PC-9 (cell line): Measurements from ENCODE around the gene PRR19. TPM values are rescaled to one million over a fixed set of nuclear protein-coding genes. Genes with fewer than 3 reads are reported as not detected.

ENCODE experiments used
- Bru-seq: library from RNA; stranded (reverse); fragments of 400-500 nt; gene quantifications from one replicate; lab custom pipeline; 2021; lab: Mats Ljungman, UMichigan
- BruChase-seq, 2 experiments: library from RNA; stranded (reverse); fragments of 400-500 nt; gene quantifications; one replicate each; lab custom pipeline; 2021; lab: Mats Ljungman, UMichigan
- BruUV-seq: library from RNA; stranded (reverse); fragments of 400-500 nt; replicated peaks from 2 replicates; lab custom pipeline; 2021; lab: Mats Ljungman, UMichigan
- CTCF ChIA-PET: fragments of 300-600 bp; sonication (Branson Sonifier 250); formaldehyde crosslinking; loops from one replicate; lab custom pipeline; 2022; ENCODE audit warnings: antibody characterized with exemption; lab: Charles Lee
- POLR2A ChIA-PET: fragments of 300-600 bp; sonication (Branson Sonifier 250); formaldehyde crosslinking; loops from one replicate; lab custom pipeline; 2022; ENCODE audit warnings: antibody characterized with exemption; ENCODE audit not compliant: unreplicated experiment; lab: Charles Lee
- DNase-seq, 2 experiments: peaks; one replicate each; pipeline versions ENCODE4 v3.0.0 to v3.0.0-alpha.2; 2015 to 2022; ENCODE audit warnings: mixed read lengths in 1 of 2
- H2AFZ ChIP-seq: fragments of 200-600 bp; sonication (generic); 2 replicates; pipeline ENCODE4 v1.8.1; 2017; ENCODE audit warnings: antibody characterized with exemption
- H3F3A ChIP-seq: fragments of 200-600 bp; sonication (generic); 2 replicates; pipeline ENCODE4 v1.8.1; 2017; ENCODE audit warnings: antibody characterized with exemption, mild to moderate bottlenecking, low read depth; ENCODE audit not compliant: insufficient read depth
- H3K27ac ChIP-seq: fragments of 200-600 bp; sonication (generic); 2 replicates; pipeline ENCODE4 v1.6.1; 2016; ENCODE audit warnings: mixed run types
- H3K27me3 ChIP-seq: fragments of 200-600 bp; sonication (generic); 2 replicates; pipeline ENCODE4 v1.6.1; 2016; ENCODE audit warnings: low read depth, mixed run types; ENCODE audit not compliant: insufficient read depth
- H3K36me3 ChIP-seq: fragments of 200-600 bp; sonication (generic); 2 replicates; pipeline ENCODE4 v1.6.1; 2016; ENCODE audit warnings: low read depth, mixed run types
- H3K4me1 ChIP-seq: fragments of 200-600 bp; sonication (generic); replicated peaks from 2 replicates; pipeline ENCODE4 v1.6.1; 2016; ENCODE audit warnings: mixed run types; ENCODE audit not compliant: insufficient read depth
- H3K4me2 ChIP-seq: fragments of 200-600 bp; sonication (generic); 2 replicates; pipeline ENCODE4 v1.6.1; 2017; ENCODE audit warnings: mixed run types
- H3K4me3 ChIP-seq: fragments of 200-600 bp; sonication (generic); 2 replicates; pipeline ENCODE4 v1.6.1; 2016; ENCODE audit warnings: mixed run types
- H3K79me2 ChIP-seq: fragments of 200-600 bp; sonication (generic); 2 replicates; pipeline ENCODE4 v1.6.1; 2017; ENCODE audit warnings: low read depth, mixed run types
- H3K9me2 ChIP-seq: fragments of 200-600 bp; sonication (generic); 2 replicates; pipeline ENCODE4 v1.8.1; 2017; ENCODE audit warnings: mild to moderate bottlenecking; ENCODE audit not compliant: insufficient read depth
- H3K9me3 ChIP-seq: fragments of 200-600 bp; sonication (generic); 2 replicates; pipeline ENCODE4 v1.8.1; 2016; ENCODE audit warnings: low read depth; ENCODE audit not compliant: insufficient read depth
- H4K20me1 ChIP-seq: fragments of 200-600 bp; sonication (generic); 2 replicates; pipeline ENCODE4 v1.8.1; 2017; ENCODE audit not compliant: insufficient read depth
- CTCF ChIP-seq: fragments of 200-600 bp; sonication (generic); conservative IDR thresholded peaks from 2 replicates; pipeline ENCODE4 v1.6.1; 2017; ENCODE audit warnings: mixed run types, antibody characterized with exemption, mild to moderate bottlenecking, moderate library complexity
- EZH2 ChIP-seq: fragments of 200-600 bp; sonication (generic); IDR thresholded peaks from 2 replicates; pipeline ENCODE4 v1.8.0; 2017; ENCODE audit warnings: antibody characterized with exemption, low read depth
- intact Hi-C: fragments of 100-400 bp; cut with micrococcal nuclease; formaldehyde crosslinking; loops from one replicate; pipeline ENCODE4 v1.10.0; 2022; ENCODE audit not compliant: unreplicated experiment
- long read RNA-seq: library from polyadenylated mRNA; stranded (forward); transcript quantifications from one replicate; pipeline ENCODE4 v2.0.0, GENCODE V29; 2022
- total RNA-seq: library from RNA; stranded (reverse); gene quantifications from 2 replicates; pipeline ENCODE4 v1.2.3, GENCODE V29; 2021

PRR19 gene, protein sequence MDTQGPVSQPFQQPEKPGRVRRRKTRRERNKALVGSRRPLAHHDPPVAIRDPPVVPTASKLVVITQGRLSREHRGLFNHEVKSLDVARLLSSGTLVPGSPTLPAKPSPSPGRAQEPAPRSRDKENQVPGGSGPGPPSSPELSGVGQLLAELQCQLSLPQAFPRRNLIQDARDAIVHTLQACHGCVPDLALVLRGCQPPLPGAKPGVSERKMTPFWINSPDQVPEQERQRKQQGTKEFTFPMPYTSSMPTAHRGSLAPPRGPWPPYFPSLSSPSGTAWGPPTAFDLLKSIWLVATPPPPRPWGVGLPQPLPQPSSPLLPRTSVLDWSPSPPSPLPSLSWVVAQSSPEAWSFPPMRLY
- total RNA-seq, result 0.85 and 1.1 TPM in 2 replicates
- percentile 22 among the genes with signal in this experiment for Bru-seq, nascent RNA
- BruChase-seq, experiment 1, labeled RNA remaining after a 2-hour chase, result percentile 20 among the genes with signal in this experiment
- BruChase-seq, experiment 2, labeled RNA remaining after a 6-hour chase, result percentile 37 among the genes with signal in this experiment
- long read RNA-seq, partial matches to known transcripts, result 0 of 5 reads
- long read RNA-seq, other reads (novel, unspliced or antisense), result 1 of 5 reads

GRCh38 chr19:42301646-42302203 is at the start of gene PRR19:
PRR19 (plus strand) TSS chr19:42302132; CDS start chr19:42309585, 7,453 bp downstream.
- TF ChIP-seq CTCF (no peak), EZH2 (no peak)
- POLR2A ChIA-PET, result interaction anchor here (0.6 kb wide), 1 partner anchor 61 kb away, joined by 7 read pairs; no protein-coding TSS in a partner anchor
- Histone ChIP-seq H3K79me2 (peaks cover 12% of the 10 kb centered on the region), H3K4me1 (peaks cover 7% of the 10 kb centered on the region; the same call in 1 of the 2 replicates), H3K9me3 (no peaks in the 10 kb centered on the region), H3K27ac (no peak within 1 kb of the TSS), H2AFZ (peak within 1 kb of the TSS; percentile 94), H3F3A (peaks cover 5% of the 10 kb centered on the region; the same call in 1 of the 2 replicates), H3K4me2 (peak within 1 kb of the TSS; percentile 92), H3K27me3 (no peaks in the 10 kb centered on the region), H3K4me3 (peak within 1 kb of the TSS; percentile 78), H3K9me2 (no peaks in the 10 kb centered on the region), H4K20me1 (no peaks in the 10 kb centered on the region), H3K36me3 (no peaks in the 10 kb centered on the region)
- TSS peak; percentile 54 for BruUV-seq
- CTCF ChIA-PET, result interaction anchor here (0.7 kb wide), 1 partner anchor 140 kb away, joined by 3 read pairs; no protein-coding TSS in a partner anchor
- intact Hi-C loops, result loop anchor here (1.0 to 2.0 kb wide), 2 partner anchors 24 to 59 kb away; partner anchors contain the start of genes GSK3A and MEGF8
- DNase-seq, result no peak

GRCh38 chr19:42252365-42253244 is 49.3 kb upstream of the PRR19 start:
- Histone ChIP-seq H3F3A (peaks cover 13% of the 10 kb centered on the region), H3K9me2 (no peaks in the 10 kb centered on the region), H3K4me2 (peak overlapping the region; percentile 81), H3K4me3 (peak overlapping the region; percentile 83), H4K20me1 (peaks cover 14% of the 10 kb centered on the region; the same call in 1 of the 2 replicates), H3K36me3 (no peaks in the 10 kb centered on the region), H3K27ac (no peak overlapping the region), H3K27me3 (no peaks in the 10 kb centered on the region), H2AFZ (peak overlapping the region; percentile 70), H3K4me1 (peaks cover 6% of the 10 kb centered on the region), H3K9me3 (no peaks in the 10 kb centered on the region), H3K79me2 (peaks cover 35% of the 10 kb centered on the region)
- TF ChIP-seq EZH2, result no peak
- no peak for TF ChIP-seq CTCF
- BruUV-seq, result TSS peak; percentile 43
- intact Hi-C loops, result loop anchor here (1.0 kb wide), 1 partner anchor 8 kb away; no protein-coding TSS in a partner anchor
- no peak for DNase-seq
- ChIA-PET CTCF (no interaction called here), POLR2A (no interaction called here)
